Panc1 (cell line): Measurements from ENCODE around the gene KIF4A. TPM values are rescaled to one million over a fixed set of nuclear protein-coding genes. Genes with fewer than 3 reads are reported as not detected.

Source experiments
- ATAC-seq: fragments of 200-7000 bp; cut with Tn5 transposase; 2 replicates; pipeline ENCODE4 v1.9.1; 2020; ENCODE audit warnings: mild to moderate bottlenecking, moderate library complexity
- BruUV-seq: library from RNA; stranded (reverse); fragments of 400-500 nt; replicated peaks from 2 replicates; lab custom pipeline; 2021; lab: Mats Ljungman, UMichigan
- CTCF ChIA-PET: fragments of 300-600 bp; sonication (Branson Sonifier 250); formaldehyde crosslinking; loops from one replicate; lab custom pipeline; 2022; ENCODE audit warnings: antibody characterized with exemption; lab: Charles Lee
- POLR2A ChIA-PET: fragments of 300-600 bp; sonication (Branson Sonifier 250); formaldehyde crosslinking; loops from one replicate; lab custom pipeline; 2022; ENCODE audit warnings: antibody characterized with exemption; lab: Charles Lee
- DNase-seq: peaks from one replicate; pipeline ENCODE4 v3.0.0-alpha.2; 2010; ENCODE audit warnings: low read depth, low spot score
- H3K27ac ChIP-seq: 2 replicates; pipeline ENCODE4 v1.5.1; 2011; ENCODE audit warnings: mild to moderate bottlenecking, low read length, inconsistent platforms
- H3K27me3 ChIP-seq: fragments of 200-500 bp; sonication (Bioruptor generic); 2 replicates; pipeline ENCODE4 v1.6.0; 2014; ENCODE audit warnings: low read length, inconsistent platforms; ENCODE audit not compliant: control insufficient read depth, insufficient read depth
- H3K36me3 ChIP-seq: fragments of 200-500 bp; sonication (Bioruptor generic); 2 replicates; pipeline ENCODE4 v1.5.1; 2014; ENCODE audit warnings: inconsistent platforms, mild to moderate bottlenecking, low read length, moderate library complexity; ENCODE audit not compliant: control insufficient read depth, insufficient read depth
- H3K4me1 ChIP-seq: 2 replicates; pipeline ENCODE4 v1.5.1; 2011; ENCODE audit warnings: inconsistent platforms, mild to moderate bottlenecking, low read length, moderate library complexity; ENCODE audit not compliant: control insufficient read depth, insufficient read depth
- H3K4me3 ChIP-seq, 2 experiments: 2 replicates each; pipeline ENCODE4 v1.5.1; 2011 to 2012; ENCODE audit warnings: low read depth in 2 of 2, low read length in 2 of 2, mild to moderate bottlenecking in 2 of 2, inconsistent platforms in 1 of 2, moderate library complexity in 1 of 2
- H3K9me3 ChIP-seq: fragments of 200-500 bp; sonication (Bioruptor generic); 2 replicates; pipeline ENCODE4 v1.5.1; 2014; ENCODE audit warnings: low read depth, mild to moderate bottlenecking, inconsistent platforms, low read length, moderate library complexity; ENCODE audit not compliant: control insufficient read depth, insufficient read depth
- POLR2AphosphoS5 ChIP-seq: IDR thresholded peaks from 2 replicates; pipeline ENCODE4 v1.6.1; 2012; ENCODE audit warnings: mild to moderate bottlenecking, low read depth, low read length, moderate library complexity
- REST ChIP-seq, 2 experiments: IDR thresholded peaks; 2 replicates each; pipeline ENCODE4 v1.6.1; 2011 to 2012; ENCODE audit warnings: low read depth in 2 of 2, control low read depth in 1 of 2, low read length in 1 of 2, mild to moderate bottlenecking in 1 of 2, moderate library complexity in 1 of 2; ENCODE audit not compliant: insufficient read depth in 1 of 2
- SIN3A ChIP-seq: IDR thresholded peaks from 2 replicates; pipeline ENCODE4 v1.6.1; 2012; ENCODE audit warnings: low read depth, mild to moderate bottlenecking, low read length, moderate library complexity, borderline replicate concordance; ENCODE audit not compliant: insufficient read depth
- TCF7L2 ChIP-seq: IDR thresholded peaks from 2 replicates; pipeline ENCODE4 v1.6.1; 2011; ENCODE audit warnings: mild to moderate bottlenecking, low read depth, low read length, inconsistent platforms
- in situ Hi-C: cut with HindIII; loops from 2 replicates; pipeline ENCODE4 v1.10.0; 2016; ENCODE audit warnings: low sequenced_read_pairs, low pct_unique_long_range_greater_than_20kb
- intact Hi-C: fragments of 100-400 bp; cut with micrococcal nuclease; formaldehyde crosslinking; loops from one replicate; pipeline ENCODE4 v1.10.0; 2022; ENCODE audit not compliant: unreplicated experiment
- total RNA-seq: library from RNA; stranded (reverse); gene quantifications from one replicate; pipeline ENCODE4 v1.2.1, GENCODE V29; 2021; ENCODE audit not compliant: unreplicated experiment
- TF ChIP-seq, protein P1 (sequence below): fragments of 450-650 bp; IDR thresholded peaks from 2 replicates; pipeline ENCODE4 v1.5.1; 2017; ENCODE audit warnings: mild to moderate bottlenecking

The KIF4A gene
- total RNA-seq, 1 experiment from 2014 or later: 62.6 TPM

- ChIA-PET CTCF (no interaction called here), POLR2A (no interaction called here)
- ATAC-seq (no peak), DNase-seq (no peak)
- TF ChIP-seq REST (IDR thresholded peaks at IDR 0.05; ENCODE audit: insufficient read depth in 1 of 2, low read depth in 2 of 2, low read length in 1 of 2): no peak
- TF ChIP-seq, protein P1, sequence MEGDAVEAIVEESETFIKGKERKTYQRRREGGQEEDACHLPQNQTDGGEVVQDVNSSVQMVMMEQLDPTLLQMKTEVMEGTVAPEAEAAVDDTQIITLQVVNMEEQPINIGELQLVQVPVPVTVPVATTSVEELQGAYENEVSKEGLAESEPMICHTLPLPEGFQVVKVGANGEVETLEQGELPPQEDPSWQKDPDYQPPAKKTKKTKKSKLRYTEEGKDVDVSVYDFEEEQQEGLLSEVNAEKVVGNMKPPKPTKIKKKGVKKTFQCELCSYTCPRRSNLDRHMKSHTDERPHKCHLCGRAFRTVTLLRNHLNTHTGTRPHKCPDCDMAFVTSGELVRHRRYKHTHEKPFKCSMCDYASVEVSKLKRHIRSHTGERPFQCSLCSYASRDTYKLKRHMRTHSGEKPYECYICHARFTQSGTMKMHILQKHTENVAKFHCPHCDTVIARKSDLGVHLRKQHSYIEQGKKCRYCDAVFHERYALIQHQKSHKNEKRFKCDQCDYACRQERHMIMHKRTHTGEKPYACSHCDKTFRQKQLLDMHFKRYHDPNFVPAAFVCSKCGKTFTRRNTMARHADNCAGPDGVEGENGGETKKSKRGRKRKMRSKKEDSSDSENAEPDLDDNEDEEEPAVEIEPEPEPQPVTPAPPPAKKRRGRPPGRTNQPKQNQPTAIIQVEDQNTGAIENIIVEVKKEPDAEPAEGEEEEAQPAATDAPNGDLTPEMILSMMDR: no peak
- no peak for TF ChIP-seq SIN3A
- TF ChIP-seq TCF7L2: no peak
- no peak for TF ChIP-seq POLR2AphosphoS5
- Histone ChIP-seq H3K9me3 (no peaks in the 10 kb centered on the region), H3K4me3 (no peak overlapping the region), H3K4me1 (no peaks in the 10 kb centered on the region), H3K27me3 (no peaks in the 10 kb centered on the region), H3K27ac (no peak overlapping the region), H3K36me3 (no peaks in the 10 kb centered on the region)
- intact Hi-C loops: no loop called here
- in situ Hi-C loops: no loop called here
- BruUV-seq: no TSS peak
Observed at GRCh38 chrX:70464051-70464450, 174.1 kb downstream of the KIF4A start.

DNA sequence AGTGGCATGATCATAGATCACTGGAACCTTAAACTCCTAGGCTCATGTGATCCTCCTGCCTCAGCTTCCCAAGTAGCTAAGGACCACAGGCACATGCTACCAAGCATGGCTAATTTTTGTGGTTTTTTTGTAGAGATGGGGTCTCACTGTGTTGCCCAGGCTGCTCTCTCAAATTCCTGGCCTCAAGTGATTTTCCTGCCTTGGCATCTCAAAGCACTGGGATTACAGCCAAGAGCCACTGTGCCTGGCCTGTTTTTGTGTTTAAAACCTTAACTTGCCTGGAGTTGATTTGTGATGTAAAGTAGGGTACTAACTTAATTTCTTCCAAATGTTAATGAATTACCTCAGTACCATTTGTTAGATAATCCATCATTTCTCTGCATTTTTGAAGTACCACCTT is 177.1 kb downstream of the KIF4A start:
- no peak for ATAC-seq
- Histone ChIP-seq H3K27me3 (no peaks in the 10 kb centered on the region), H3K4me1 (no peaks in the 10 kb centered on the region), H3K27ac (no peak overlapping the region), H3K36me3 (no peaks in the 10 kb centered on the region), H3K4me3 (no peak overlapping the region), H3K9me3 (no peaks in the 10 kb centered on the region)
- POLR2A ChIA-PET: no interaction called here
- intact Hi-C loops (no loop called here), in situ Hi-C loops (no loop called here)
- TF ChIP-seq REST (IDR thresholded peaks at IDR 0.05; ENCODE audit: insufficient read depth in 1 of 2, low read depth in 2 of 2, low read length in 1 of 2) (no peak), POLR2AphosphoS5 (no peak)
- CTCF ChIA-PET: no interaction called here
- no peak for DNase-seq
- no TSS peak for BruUV-seq
